ENCODE data around the gene AKAP1. TPM values are rescaled to one million over a fixed set of nuclear protein-coding genes. Genes with fewer than 3 reads are reported as not detected.

Gene AKAP1
- total RNA-seq, 1 experiment from 2014 or later = 56.1 TPM

GRCh38 chr17:57104461-57105175 is 19.6 kb downstream of the AKAP1 start:
- no peaks in the 10 kb centered on the region for H3K9me2 ChIP-seq (replicated peaks; ENCODE audit: insufficient read depth, low read length)
- H3K9me3 ChIP-seq (ENCODE audit: low read length) = no peaks in the 10 kb centered on the region
- no peak overlapping the region for H3K27ac ChIP-seq (ENCODE audit: low read length)
- peaks cover 1% of the 10 kb centered on the region; the same call in 1 of the 2 replicates for H3K36me3 ChIP-seq (ENCODE audit: insufficient read depth, low read length)
- no peaks in the 10 kb centered on the region for H3K27me3 ChIP-seq (ENCODE audit: low read length)
- no peak overlapping the region for H3K9ac ChIP-seq (ENCODE audit: low read length)
- H3K79me2 ChIP-seq (ENCODE audit: low read length) = peaks cover 94% of the 10 kb centered on the region
- H3K4me1 ChIP-seq (ENCODE audit: low read length) = peaks cover 14% of the 10 kb centered on the region
- H4K20me1 ChIP-seq (ENCODE audit: insufficient read depth, low read depth, low read length) = peaks cover 33% of the 10 kb centered on the region; the same call in 1 of the 2 replicates
- H2AFZ ChIP-seq (ENCODE audit: low read length) = no peak overlapping the region
- no peak overlapping the region for H3K4me3 ChIP-seq (ENCODE audit: low read length)
- DNase-seq = no peak
- H3K4me2 ChIP-seq (ENCODE audit: low read depth, low read length, poor library complexity, severe bottlenecking) = no peak overlapping the region

- Histone ChIP-seq H3K9me3 (ENCODE audit: low read length) (no peaks in the 10 kb centered on the region), H3K79me2 (ENCODE audit: low read length) (peaks cover 86% of the 10 kb centered on the region), H3K36me3 (ENCODE audit: insufficient read depth, low read length) (peaks cover 2% of the 10 kb centered on the region; the same call in 1 of the 2 replicates), H3K9me2 (replicated peaks; ENCODE audit: insufficient read depth, low read length) (no peaks in the 10 kb centered on the region), H3K4me1 (ENCODE audit: low read length) (peaks cover 13% of the 10 kb centered on the region), H3K4me3 (ENCODE audit: low read length) (no peak overlapping the region), H3K4me2 (ENCODE audit: low read depth, low read length, poor library complexity, severe bottlenecking) (no peak overlapping the region), H3K27ac (ENCODE audit: low read length) (no peak overlapping the region), H3K27me3 (ENCODE audit: low read length) (no peaks in the 10 kb centered on the region), H4K20me1 (ENCODE audit: insufficient read depth, low read depth, low read length) (peaks cover 28% of the 10 kb centered on the region; the same call in 1 of the 2 replicates), H2AFZ (ENCODE audit: low read length) (no peak overlapping the region), H3K9ac (ENCODE audit: low read length) (no peak overlapping the region)
- no peak for DNase-seq
These were observed 20.5 kb downstream of the AKAP1 start for GRCh38 chr17:57105591-57105990.

- H3K27me3 ChIP-seq (ENCODE audit: low read length) = no peaks in the 10 kb centered on the region
- H3K27ac ChIP-seq (ENCODE audit: low read length) = no peak overlapping the region
- no peak overlapping the region for H3K4me2 ChIP-seq (ENCODE audit: low read depth, low read length, poor library complexity, severe bottlenecking)
- no peak overlapping the region for H3K4me3 ChIP-seq (ENCODE audit: low read length)
- peaks cover 4% of the 10 kb centered on the region; the same call in 1 of the 2 replicates for H3K36me3 ChIP-seq (ENCODE audit: insufficient read depth, low read length)
- H3K79me2 ChIP-seq (ENCODE audit: low read length) = peaks cover 79% of the 10 kb centered on the region
- H3K4me1 ChIP-seq (ENCODE audit: low read length) = peaks cover 7% of the 10 kb centered on the region
- DNase-seq = no peak
- no peaks in the 10 kb centered on the region for H3K9me3 ChIP-seq (ENCODE audit: low read length)
- peaks cover 34% of the 10 kb centered on the region; the same call in 1 of the 2 replicates for H4K20me1 ChIP-seq (ENCODE audit: insufficient read depth, low read depth, low read length)
- H3K9ac ChIP-seq (ENCODE audit: low read length) = no peak overlapping the region
- no peak overlapping the region for H2AFZ ChIP-seq (ENCODE audit: low read length)
- no peaks in the 10 kb centered on the region for H3K9me2 ChIP-seq (replicated peaks; ENCODE audit: insufficient read depth, low read length)
These were observed 21.2 kb downstream of the AKAP1 start for GRCh38 chr17:57106107-57106835.

- peaks cover 72% of the 10 kb centered on the region for H3K79me2 ChIP-seq (ENCODE audit: low read length)
- H4K20me1 ChIP-seq (ENCODE audit: insufficient read depth, low read depth, low read length) = peaks cover 34% of the 10 kb centered on the region; the same call in 1 of the 2 replicates
- no peak overlapping the region for H3K4me3 ChIP-seq (ENCODE audit: low read length)
- no peaks in the 10 kb centered on the region for H3K27me3 ChIP-seq (ENCODE audit: low read length)
- H3K4me1 ChIP-seq (ENCODE audit: low read length) = peaks cover 3% of the 10 kb centered on the region; the same call in 1 of the 2 replicates
- DNase-seq = no peak
- H3K9me2 ChIP-seq (replicated peaks; ENCODE audit: insufficient read depth, low read length) = no peaks in the 10 kb centered on the region
- H2AFZ ChIP-seq (ENCODE audit: low read length) = no peak overlapping the region
- H3K36me3 ChIP-seq (ENCODE audit: insufficient read depth, low read length) = peaks cover 9% of the 10 kb centered on the region; the same call in 1 of the 2 replicates
- no peak overlapping the region for H3K27ac ChIP-seq (ENCODE audit: low read length)
- H3K9ac ChIP-seq (ENCODE audit: low read length) = no peak overlapping the region
- H3K4me2 ChIP-seq (ENCODE audit: low read depth, low read length, poor library complexity, severe bottlenecking) = no peak overlapping the region
- no peaks in the 10 kb centered on the region for H3K9me3 ChIP-seq (ENCODE audit: low read length)
These were observed 21.9 kb downstream of the AKAP1 start for GRCh38 chr17:57106836-57107497.

GRCh38 chr17:57107498-57108101 is 22.6 kb downstream of the AKAP1 start:
- Histone ChIP-seq H3K9ac (ENCODE audit: low read length) (no peak overlapping the region), H3K79me2 (ENCODE audit: low read length) (peaks cover 66% of the 10 kb centered on the region)

GRCh38 chr17:57108671-57109392 is 23.8 kb downstream of the AKAP1 start:
- H3K9me2 ChIP-seq (replicated peaks; ENCODE audit: insufficient read depth, low read length) = no peaks in the 10 kb centered on the region
- no peak overlapping the region for H3K9ac ChIP-seq (ENCODE audit: low read length)
- H3K27ac ChIP-seq (ENCODE audit: low read length) = no peak overlapping the region
- no peaks in the 10 kb centered on the region for H3K27me3 ChIP-seq (ENCODE audit: low read length)
- H2AFZ ChIP-seq (ENCODE audit: low read length) = no peak overlapping the region
- H4K20me1 ChIP-seq (ENCODE audit: insufficient read depth, low read depth, low read length) = peaks cover 29% of the 10 kb centered on the region; the same call in 1 of the 2 replicates
- peaks cover 9% of the 10 kb centered on the region; the same call in 1 of the 2 replicates for H3K36me3 ChIP-seq (ENCODE audit: insufficient read depth, low read length)
- H3K9me3 ChIP-seq (ENCODE audit: low read length) = no peaks in the 10 kb centered on the region
- H3K4me1 ChIP-seq (ENCODE audit: low read length) = peaks cover 3% of the 10 kb centered on the region; the same call in 1 of the 2 replicates
- no peak overlapping the region for H3K4me3 ChIP-seq (ENCODE audit: low read length)
- H3K79me2 ChIP-seq (ENCODE audit: low read length) = peaks cover 53% of the 10 kb centered on the region
- no peak for DNase-seq
- H3K4me2 ChIP-seq (ENCODE audit: low read depth, low read length, poor library complexity, severe bottlenecking) = no peak overlapping the region

More at GRCh38 chr17:57107498-57108101, 22.6 kb downstream of the AKAP1 start:
- H3K27me3 ChIP-seq (ENCODE audit: low read length) = no peaks in the 10 kb centered on the region
- H3K9me3 ChIP-seq (ENCODE audit: low read length) = no peaks in the 10 kb centered on the region
- H3K4me1 ChIP-seq (ENCODE audit: low read length) = peaks cover 3% of the 10 kb centered on the region; the same call in 1 of the 2 replicates
- no peak overlapping the region for H3K4me2 ChIP-seq (ENCODE audit: low read depth, low read length, poor library complexity, severe bottlenecking)
- H3K27ac ChIP-seq (ENCODE audit: low read length) = no peak overlapping the region
- no peak for DNase-seq
- H4K20me1 ChIP-seq (ENCODE audit: insufficient read depth, low read depth, low read length) = peaks cover 34% of the 10 kb centered on the region; the same call in 1 of the 2 replicates
- peaks cover 9% of the 10 kb centered on the region; the same call in 1 of the 2 replicates for H3K36me3 ChIP-seq (ENCODE audit: insufficient read depth, low read length)
- H2AFZ ChIP-seq (ENCODE audit: low read length) = no peak overlapping the region
- H3K4me3 ChIP-seq (ENCODE audit: low read length) = no peak overlapping the region
- H3K9me2 ChIP-seq (replicated peaks; ENCODE audit: insufficient read depth, low read length) = no peaks in the 10 kb centered on the region

GRCh38 chr17:57109393-57110151 is 24.5 kb downstream of the AKAP1 start:
- Histone ChIP-seq H3K36me3 (ENCODE audit: insufficient read depth, low read length) (peaks cover 13% of the 10 kb centered on the region; the same call in 1 of the 2 replicates), H3K27ac (ENCODE audit: low read length) (no peak overlapping the region), H4K20me1 (ENCODE audit: insufficient read depth, low read depth, low read length) (peaks cover 23% of the 10 kb centered on the region; the same call in 1 of the 2 replicates), H3K9ac (ENCODE audit: low read length) (no peak overlapping the region), H3K4me2 (ENCODE audit: low read depth, low read length, poor library complexity, severe bottlenecking) (no peak overlapping the region), H3K79me2 (ENCODE audit: low read length) (peaks cover 46% of the 10 kb centered on the region), H3K9me2 (replicated peaks; ENCODE audit: insufficient read depth, low read length) (no peaks in the 10 kb centered on the region), H2AFZ (ENCODE audit: low read length) (no peak overlapping the region), H3K4me1 (ENCODE audit: low read length) (peaks cover 3% of the 10 kb centered on the region; the same call in 1 of the 2 replicates), H3K4me3 (ENCODE audit: low read length) (no peak overlapping the region), H3K27me3 (ENCODE audit: low read length) (no peaks in the 10 kb centered on the region), H3K9me3 (ENCODE audit: low read length) (no peaks in the 10 kb centered on the region)
- DNase-seq = no peak
